Fibroblast of gingiva (primary cell): ENCODE results near the gene CCDC160.
"Not testable (repeated sequence)": the region's sequence is repeated elsewhere in the genome, so short reads cannot be mapped to it uniquely, and the experiment has no call there.

Experiments used
- DNase-seq: peaks from one replicate; pipeline ENCODE4 v3.0.0-alpha.2; 2011; ENCODE audit warnings: low read depth

Gene CCDC160

DNA sequence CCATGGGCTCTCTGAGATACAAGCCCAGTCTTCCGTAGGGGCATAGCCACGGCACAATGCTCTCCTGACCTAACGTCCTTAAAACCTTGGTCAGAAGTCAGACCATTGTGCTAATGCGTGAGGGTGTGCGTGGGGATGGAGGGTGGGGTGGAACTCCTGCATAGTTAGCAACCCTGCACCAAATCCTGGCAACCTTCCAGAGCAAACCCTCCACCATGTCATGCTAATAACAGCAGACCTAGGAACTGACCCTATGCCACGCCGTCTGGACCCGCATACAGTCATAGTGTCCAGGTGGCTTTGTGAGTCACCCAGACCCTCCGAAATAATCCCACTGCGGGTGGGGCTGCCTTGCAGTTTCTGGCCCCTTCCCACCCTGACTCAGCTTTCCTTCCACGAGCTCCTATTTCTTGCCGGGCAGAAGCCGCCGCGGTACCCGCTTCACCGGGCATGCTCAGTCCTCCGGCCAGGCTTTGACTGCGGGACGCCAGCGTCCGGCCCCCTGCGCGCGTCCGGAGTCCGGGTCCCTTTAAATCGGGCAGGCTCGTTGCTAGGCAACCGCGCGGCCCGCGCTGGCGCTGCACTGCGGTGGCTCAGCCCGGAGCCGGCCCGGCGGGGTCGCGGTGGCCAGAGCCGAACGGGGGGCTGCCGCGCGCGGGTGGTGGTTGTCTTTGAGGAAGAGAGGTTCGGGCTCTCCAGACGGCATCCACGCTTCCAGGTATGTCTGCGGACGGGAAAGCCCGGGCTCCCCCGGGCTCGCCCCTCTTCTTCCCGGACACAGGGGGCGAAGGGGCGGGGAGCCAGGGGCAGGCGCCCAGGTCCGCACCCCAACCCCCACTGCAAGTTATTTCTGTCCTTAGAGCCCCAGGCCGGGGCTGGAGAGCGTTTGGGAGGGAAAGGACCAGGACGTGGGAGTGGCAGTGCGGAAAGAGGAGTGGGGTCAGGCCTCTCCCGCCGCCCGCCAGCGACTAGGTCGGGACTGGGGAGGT, at the start of gene CCDC160:
Gene CCDC160, plus strand, starts transcription at position 557 of the 989 bp plus-strand sequence. CDS start 7,619 bp downstream, outside the sequence.
- peak; percentile 10 for DNase-seq

DNA sequence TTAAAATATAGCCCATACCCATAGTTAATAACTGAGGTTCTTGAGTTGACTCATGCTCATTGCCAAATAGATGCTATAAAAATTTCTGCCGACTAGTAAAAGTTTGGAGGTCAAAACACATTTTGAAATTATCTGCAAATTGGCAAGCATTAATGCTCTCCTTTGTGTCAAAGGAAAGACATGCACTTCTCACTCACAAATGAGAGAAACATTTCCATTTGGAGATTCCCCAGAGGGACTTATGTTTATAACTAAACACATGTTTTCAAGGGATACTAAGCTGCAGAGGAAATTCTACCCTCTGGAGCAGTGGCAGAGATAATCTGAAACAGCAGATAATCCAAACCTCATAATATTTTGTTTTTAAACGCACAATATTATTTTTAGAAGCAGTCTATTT, 45.7 kb upstream of the CCDC160 start:
- DNase-seq: peak; percentile 10

DNA sequence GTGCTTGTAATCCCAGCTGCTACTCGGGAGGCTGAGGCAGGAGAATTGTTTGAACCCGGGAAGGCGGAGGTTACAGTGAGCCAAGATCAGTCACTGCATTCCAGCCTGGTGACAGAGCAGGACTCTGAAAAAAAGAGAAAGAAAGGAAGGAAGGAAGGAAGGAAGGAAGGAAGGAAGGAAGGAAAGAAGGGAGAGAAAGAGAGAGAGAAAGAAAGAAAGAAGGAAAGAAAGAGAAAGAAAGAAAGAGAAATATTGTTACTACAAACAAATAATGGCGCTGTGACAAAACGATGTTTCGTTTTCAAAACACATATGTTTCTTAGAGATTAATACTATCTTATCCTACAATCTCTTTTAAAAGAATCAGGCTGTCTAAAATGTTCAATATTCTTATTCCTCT, 42.1 kb upstream of the CCDC160 start:
- no peak for DNase-seq

DNA sequence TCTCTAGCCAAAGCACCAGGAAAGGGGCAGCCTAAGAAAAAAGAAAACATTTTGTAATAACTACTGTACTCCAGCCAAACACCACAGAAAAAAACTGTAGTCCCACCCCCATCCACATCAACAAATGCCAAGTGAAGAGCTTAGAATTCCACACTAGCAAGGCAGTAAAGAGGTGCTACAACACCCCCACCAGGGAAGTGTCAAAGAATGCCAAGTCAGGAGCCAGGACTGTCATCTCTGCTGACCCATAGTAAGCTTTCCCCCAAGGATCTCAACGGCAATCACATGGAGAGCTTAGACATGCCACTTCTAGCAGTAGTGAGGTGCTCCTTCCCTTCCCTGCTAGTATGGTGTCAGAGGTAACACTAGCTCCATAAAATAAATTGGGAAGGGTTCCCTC, 34.4 kb upstream of the CCDC160 start:
- DNase-seq: no peak

DNA sequence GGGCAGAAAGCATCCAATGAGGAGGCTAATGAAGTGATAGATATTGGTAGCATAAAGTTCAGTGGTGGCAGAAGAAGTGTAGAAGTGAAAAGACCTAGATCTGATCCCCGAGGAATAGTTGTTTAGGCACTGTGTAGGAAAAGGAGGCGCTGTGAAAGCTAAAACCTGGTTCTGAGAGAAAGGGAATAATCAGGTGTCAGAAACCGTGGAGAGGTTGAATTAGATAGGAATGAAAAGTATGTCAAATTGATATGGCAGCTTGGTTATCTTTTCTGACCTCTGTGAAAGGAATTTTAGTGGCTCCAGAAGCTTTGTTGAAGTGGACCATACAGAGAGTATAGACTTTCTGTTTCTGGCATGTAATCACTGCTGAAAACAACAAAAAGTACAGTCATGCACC, 30.8 kb upstream of the CCDC160 start:
- DNase-seq: no peak

DNA sequence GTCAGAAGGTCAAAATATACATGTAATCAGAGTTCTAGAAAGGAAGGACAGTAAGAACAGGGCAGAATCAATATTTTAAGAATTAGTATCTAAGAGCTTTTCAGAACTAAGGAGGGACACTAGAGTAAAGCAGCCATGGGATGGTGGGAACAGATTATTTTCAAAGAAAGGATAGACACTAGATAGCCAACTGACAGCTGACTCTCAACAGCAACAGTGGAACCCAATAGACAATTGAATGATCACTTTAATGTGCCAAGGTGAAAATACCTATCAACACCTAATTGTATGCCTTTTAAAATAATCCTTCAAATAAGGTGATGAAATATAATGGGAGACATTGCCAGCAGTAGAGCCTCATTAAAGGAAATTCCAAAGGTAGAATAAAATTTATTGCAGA, 26.5 kb upstream of the CCDC160 start:
- no peak for DNase-seq

DNA sequence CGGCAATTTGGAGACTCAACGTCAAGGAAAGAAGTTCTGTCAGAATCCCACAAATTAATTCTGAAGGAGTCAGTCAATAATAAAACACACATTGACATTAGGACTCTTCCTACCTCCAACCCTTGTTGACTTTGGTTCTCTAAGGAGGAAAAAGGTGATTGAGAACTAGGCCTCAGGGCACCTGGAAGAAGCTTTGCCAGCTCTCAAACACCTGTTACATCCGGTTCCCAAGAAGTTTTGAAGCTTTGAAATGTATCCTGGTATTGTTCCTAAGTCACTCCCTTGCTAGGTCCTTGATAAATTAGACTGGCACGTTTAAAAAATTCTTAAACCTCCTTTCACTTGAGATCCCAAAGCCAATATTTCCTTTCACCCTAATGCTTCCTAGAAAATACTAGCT, 1.7 kb upstream of the CCDC160 start:
- no peak for DNase-seq

DNA sequence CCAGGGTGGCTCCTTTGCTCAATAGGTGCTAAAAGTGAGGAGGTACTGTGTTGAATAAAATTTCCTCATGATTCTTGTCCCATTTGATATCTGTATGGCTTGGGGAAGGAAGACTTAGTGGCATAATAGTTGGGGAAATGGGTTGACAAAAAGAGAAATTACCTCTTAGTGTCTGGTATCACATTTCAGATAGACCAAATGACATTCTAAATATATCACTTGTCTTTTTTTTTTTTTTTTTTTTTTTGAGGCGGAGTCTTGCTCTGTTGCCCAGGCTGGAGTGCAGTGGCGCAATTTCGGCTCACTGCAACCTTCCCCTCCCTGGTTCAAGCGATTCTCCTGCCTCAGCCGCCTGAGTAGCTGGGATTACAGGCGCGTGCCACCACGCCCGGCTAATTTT, 1.2 kb downstream of the CCDC160 start:
- DNase-seq: not testable (repeated sequence)

DNA sequence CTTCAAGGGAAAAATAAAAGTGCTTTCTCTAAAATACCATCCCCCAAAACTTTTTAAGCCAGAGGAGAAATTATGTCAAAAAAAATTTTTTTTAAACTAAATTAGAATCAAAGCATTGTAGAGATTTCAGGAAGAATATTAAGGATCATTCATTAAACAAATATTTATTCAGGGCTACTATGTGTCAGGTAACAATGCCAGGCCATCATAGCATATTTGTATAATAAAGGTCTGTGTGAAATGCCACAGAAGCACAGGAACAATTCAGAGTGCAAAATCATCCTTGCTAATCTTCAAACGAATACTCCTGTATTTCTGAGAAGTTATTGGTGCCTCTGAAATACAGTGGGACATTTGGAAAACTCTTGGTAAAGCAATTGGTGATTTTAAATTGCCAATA, 2.0 kb downstream of the CCDC160 start:
- no peak for DNase-seq

DNA sequence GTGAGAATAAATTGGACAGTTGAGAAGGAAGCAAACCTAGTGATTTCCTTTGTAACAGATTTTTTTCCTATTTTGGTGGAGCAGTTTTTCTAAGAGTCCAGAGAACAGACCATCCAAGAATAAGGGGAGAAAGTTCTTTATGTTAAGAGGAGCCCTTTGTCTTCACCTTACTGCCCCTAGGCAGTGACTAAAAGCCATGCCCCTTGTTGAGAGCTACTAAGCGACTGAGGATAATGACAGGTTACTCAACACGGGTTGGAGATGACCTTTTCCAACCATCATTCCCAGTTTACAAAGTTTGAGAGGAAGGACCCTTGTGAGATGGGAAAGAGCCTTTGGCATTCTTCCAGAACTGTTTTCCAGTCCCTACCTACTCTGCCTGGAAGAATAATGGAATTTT, 3.2 kb downstream of the CCDC160 start:
- no peak for DNase-seq

DNA sequence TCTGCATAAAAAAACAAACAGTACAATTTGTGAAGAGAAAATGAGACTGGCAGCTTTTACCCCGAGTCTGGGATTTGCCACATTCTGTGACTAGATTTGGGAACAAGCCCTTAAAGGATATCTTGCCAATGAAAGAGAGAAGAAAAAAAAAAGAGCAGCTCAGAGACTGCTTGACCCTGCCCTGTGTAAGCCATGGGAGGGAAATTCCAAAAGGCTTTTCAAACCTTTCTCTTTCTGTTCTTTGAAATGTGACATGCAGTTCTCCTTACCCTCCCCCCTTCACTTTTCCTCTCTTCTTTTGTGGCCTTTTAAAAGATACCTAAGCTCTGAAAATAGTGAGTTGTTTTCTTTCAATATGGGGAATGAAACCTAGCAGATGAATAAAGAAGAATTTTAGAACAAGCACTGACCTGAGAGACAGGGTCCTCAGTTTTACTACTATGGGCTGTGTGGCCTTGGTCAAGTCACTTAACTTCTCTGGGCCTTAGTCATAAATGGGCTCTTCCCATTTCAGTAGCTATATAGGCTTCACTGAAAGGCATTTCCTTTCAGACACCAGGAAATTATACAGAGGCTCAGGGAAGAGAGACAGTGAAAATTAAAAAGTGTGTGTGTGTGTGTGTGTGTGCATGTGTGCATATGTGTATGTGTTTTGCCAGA, 5.1 kb downstream of the CCDC160 start:
- no peak for DNase-seq

DNA sequence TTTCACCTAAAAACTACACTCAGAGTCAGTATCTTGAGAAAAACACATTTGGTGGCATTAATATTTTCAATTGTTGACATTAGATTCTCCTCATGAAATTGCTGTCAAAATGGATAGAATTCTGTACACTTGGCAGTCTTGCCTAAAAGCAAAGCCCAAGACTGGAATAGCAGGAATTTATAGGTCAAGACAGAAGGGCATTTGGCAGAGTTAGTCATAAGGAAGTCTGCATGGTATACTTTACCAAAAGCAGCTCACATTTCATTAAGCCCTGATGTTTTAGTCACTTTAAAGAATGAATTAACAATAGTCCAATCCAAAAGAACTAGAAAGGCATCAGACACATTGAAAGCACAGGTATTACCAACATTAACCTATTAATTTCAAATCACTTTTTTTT, 7.1 kb downstream of the CCDC160 start:
- DNase-seq: peak; percentile 60

DNA sequence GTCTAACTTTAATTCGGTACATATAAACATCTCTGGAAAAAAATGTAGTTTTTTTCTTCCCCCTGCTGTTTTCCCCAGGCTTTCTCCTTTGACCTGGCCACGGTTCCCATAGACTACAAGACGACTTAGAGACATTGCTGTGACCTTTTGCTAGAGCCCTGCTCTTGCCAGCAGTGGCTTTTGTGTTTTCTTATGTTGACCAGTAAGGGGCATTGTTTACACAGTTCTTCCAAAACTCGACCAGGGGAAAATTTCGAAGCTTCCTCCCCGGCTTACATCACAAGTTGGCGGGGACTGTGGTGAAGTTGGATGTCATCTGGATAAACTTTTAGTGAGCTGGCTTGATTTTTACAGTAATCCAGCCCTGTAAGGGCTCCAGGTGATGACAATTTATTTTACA, 9.3 kb downstream of the CCDC160 start:
- peak; percentile 46 for DNase-seq

DNA sequence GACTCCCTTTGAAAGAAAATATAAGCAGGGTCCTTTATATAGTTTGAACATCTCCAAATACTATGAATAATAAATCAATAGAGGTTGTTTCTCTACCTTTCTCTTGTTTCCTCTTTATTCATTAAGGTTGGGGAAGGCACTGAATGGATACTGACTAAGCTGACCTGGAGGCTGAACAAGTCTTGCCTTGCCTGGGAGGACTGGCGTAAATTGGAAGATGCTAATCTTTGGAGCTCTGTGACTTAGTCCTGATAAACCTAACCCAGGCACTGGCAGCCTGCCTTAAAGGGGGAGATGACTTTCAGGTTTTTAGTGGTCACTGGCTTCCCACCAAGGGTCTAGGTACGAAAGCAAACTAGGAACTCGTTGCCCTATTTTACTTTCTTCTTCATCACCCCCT, 10.5 kb downstream of the CCDC160 start:
- no peak for DNase-seq

DNA sequence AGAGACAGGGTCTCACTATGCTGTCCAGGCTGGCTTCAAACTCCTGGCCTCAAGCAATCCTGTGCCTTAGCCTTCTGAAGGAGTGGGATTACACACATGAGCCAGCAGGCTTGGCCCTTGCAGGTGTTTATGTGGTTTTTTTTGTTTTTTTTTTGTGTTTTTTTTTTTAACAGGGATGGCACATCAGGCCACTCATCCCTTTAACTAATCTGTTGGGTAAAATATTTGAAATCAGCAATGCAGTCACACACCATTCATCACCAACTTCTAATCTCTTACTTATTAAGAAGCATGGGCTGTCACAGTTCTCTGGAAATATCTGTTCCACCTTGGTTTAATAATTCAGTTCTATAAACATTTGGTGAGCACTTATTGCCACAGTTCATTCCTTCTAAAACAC, 12.3 kb downstream of the CCDC160 start:
- DNase-seq: no peak

DNA sequence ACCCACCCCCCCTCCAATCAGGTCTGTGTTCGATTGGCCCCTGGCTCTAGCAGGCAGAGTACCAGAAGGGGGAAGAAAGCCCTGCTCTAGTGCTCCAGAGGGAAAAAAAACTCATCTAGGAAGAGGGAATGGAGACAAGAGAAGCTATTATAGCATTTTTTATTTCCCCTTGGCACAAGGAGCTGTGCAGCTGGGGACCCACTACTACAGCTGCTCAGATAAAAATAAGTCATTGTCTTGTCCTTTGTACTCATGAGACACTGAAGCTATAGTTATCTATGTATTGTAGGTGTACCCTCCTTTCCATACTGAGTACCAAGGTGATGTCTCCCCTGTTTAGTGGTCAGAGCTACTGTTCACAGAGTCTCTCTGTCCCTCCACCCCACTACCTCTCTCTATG, 14.3 kb downstream of the CCDC160 start:
- DNase-seq: no peak

DNA sequence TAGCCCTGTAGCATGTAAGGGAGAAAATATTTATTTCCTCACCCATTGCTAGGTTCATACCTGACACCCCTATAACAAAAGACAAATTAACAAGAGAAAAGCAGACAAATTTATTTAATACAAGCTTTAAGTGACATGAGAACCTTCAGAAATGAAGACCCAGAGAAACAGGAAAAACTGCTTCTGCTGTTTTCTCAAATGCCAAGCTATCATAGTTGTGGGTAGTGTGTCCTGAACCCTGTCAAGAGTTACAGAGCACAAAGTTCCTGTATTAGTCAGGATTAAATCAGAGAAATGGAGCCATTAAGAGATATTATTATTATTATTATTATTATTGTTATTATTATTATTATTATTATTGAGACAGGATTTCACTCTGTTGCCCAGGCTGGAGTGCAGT, 17.5 kb downstream of the CCDC160 start:
- DNase-seq: no peak

DNA sequence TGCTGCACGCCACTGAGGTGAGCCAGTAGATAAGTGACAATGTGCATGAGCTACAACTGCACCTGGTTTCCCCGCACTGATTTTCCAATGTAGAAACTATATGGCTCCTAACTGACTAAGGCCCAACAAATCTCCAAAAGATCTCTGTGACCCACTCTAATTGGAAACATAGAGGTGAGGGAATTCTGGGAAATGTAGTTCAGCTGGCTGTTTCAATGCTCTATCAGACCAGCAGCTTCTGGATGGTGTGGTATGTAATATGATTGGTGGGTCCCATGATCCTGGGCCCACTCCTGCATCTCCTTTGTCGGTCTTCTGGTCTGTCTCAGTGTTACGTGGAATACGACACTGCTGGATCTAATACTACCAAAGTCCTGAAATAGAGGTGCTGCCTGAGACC, 18.6 kb downstream of the CCDC160 start:
- DNase-seq: no peak

DNA sequence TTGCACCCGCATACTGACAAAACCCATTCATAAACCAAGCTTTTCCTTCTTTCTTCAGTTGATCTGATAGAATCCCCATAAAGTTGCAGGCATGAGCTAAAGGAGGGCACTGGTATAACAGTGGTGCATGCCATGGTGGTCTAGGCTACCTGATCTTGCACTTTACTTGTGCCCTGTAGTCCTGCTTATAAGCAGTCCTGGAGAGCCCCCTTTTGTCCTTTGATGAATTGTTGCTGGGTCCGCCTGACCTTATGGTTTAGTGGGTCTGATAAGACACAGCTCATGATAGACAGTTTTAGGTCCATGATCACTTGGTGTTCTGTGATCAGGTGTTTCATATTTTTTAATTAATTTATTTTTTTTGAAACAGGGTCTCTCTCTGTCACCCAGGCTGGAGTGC, 19.7 kb downstream of the CCDC160 start:
- no peak for DNase-seq

DNA sequence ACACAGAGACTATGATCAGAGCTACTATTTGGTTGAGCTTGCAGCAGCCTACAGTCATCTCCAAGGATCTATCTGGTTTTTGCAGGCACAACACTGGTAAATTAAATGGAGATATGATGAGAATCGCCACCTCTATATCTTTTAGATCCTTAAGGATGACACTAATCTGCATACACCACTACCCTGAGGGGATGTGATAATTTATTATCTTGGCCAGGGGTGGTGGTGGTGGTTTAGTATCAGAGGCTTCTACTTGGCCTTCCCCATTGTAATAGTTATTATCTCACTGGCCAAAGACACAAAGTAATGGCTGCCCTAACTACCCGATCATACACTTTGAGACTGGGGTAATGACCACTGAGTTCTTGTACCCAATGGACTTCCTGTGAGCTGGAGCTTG, 21.2 kb downstream of the CCDC160 start:
- DNase-seq: no peak

DNA sequence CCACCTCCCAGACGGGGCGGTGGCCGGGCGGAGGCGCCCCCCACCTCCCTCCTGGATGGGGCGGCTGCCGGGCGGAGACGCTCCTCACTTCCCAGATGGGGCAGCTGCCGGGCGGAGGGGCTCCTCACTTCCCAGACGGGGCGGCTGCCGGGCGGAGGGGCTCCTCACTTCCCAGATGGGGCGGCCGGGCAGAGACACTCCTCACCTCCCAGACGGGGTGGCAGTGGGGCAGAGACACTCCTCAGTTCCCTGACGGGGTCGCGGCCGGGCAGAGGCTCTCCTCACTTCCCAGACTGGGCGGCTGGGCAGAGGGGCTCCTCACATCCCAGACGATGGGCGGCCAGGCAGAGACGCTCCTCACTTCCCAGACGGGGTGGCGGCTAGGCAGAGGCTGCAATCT, 49.0 kb downstream of the CCDC160 start:
- not testable (repeated sequence) for DNase-seq

DNA sequence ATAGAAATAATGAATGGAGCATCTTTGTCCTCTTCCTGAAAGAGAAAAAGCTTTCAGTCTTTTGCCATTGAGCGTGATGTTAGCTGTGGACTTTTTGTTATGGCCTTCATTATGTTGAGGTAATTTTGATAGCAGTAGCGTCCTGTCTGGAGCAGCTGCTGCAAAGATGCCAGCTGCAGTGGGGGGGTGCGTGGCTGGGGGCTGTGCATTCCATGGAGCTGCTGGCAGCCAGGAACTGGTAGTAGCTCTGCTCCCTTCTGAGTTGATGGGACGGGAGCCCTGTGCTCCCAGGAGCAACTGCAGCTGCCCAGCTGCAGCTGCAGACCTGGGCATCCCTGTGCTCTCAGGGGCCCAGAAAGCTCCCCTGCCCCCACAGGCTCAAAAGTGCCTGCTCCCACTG, 50.4 kb downstream of the CCDC160 start:
- no peak for DNase-seq

DNA sequence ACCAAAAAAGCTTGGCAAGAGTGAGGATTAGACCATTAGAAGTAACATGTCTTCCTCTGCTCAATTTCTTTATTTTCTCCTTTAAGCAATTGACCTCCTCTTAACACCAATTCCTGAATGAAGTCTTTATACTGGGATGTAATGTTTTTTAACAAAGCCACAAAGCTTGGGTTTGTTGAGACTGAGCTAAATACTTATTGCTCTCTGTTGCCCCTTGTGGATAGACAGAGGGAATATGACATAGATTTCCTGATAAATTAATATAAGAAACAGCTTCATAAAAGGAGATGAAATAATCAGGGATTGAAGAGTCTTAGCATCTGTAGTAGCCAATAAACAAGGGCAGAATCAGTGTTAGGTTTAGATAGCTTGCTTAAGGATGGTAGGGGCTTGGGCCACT, 57.6 kb downstream of the CCDC160 start:
- DNase-seq: no peak
